Stomach (tissue), 4 donors: Measurements from ENCODE around the gene MAMLD1.

Experiments
- EP300 ChIP-seq: sonication (generic); formaldehyde crosslinking; IDR thresholded peaks from one replicate; pipeline ENCODE4 v1.6.1; 2017; ENCODE audit warnings: antibody characterized with exemption
- POLR2A ChIP-seq, 4 donors: fragments of 450-650 bp; IDR thresholded peaks; one replicate each; pipeline ENCODE4 v1.6.1; 2016; ENCODE audit warnings: antibody characterized with exemption in 4 of 4, control low read depth in 2 of 4, mild to moderate bottlenecking in 1 of 4, moderate library complexity in 1 of 4
- TF ChIP-seq, protein P1 (sequence below), 7 experiments: fragments of 450-650 bp in 4 of 7; fragments of 200-600 bp in 3 of 7; sonication (generic) in 3 of 7; IDR thresholded peaks; one replicate each; pipeline ENCODE4 v1.5.1; 2016 to 2019; ENCODE audit warnings: antibody characterized with exemption in 7 of 7, control low read depth in 2 of 7, mild to moderate bottlenecking in 1 of 7

DNA sequence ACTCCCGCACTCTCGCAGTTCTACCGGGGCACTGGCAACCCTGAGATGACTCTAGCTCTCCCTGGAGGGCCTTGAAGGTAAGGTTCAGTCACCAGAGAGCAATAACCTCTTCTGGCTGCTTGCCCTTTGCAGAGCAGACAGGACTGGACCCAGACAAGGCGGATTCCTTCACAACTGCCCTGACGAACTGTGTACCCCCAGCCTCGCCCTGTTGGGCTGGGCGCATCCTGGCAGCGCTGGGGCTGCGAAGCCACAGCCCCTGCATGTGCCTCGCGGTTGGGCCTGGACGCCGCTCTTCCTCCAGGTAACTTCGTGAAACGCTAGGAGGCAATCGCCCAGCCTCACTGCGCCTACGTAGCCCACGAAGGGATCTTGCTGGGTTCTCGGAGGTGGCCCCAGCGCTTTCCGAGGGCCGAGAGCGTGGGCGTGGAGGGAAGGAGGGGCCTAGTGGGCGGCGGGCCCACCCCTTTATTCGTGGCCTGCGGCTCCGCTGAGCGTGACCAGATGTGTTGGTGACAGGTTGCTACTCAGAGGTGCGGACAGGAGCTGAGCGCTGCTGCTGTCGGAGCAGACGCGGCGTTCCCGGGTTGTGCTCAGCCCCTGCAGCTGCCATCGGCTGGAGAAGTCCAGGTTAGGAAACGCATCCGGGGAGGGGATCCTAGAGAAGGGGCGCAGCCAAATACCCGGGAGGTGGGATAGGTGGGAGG, 1.9 kb upstream of the MAMLD1 start:
- TF ChIP-seq, protein P1, sequence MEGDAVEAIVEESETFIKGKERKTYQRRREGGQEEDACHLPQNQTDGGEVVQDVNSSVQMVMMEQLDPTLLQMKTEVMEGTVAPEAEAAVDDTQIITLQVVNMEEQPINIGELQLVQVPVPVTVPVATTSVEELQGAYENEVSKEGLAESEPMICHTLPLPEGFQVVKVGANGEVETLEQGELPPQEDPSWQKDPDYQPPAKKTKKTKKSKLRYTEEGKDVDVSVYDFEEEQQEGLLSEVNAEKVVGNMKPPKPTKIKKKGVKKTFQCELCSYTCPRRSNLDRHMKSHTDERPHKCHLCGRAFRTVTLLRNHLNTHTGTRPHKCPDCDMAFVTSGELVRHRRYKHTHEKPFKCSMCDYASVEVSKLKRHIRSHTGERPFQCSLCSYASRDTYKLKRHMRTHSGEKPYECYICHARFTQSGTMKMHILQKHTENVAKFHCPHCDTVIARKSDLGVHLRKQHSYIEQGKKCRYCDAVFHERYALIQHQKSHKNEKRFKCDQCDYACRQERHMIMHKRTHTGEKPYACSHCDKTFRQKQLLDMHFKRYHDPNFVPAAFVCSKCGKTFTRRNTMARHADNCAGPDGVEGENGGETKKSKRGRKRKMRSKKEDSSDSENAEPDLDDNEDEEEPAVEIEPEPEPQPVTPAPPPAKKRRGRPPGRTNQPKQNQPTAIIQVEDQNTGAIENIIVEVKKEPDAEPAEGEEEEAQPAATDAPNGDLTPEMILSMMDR (IDR thresholded peaks at IDR 0.05), result no peak
- TF ChIP-seq EP300, result no peak
- no peak for TF ChIP-seq POLR2A (IDR thresholded peaks at IDR 0.05)
